Keratinocyte (primary cell): ENCODE data around the gene MED15. TPM values are rescaled to one million over a fixed set of nuclear protein-coding genes. Genes with fewer than 3 reads are reported as not detected.

Source experiments
- DNase-seq: peaks from one replicate; pipeline ENCODE4 v3.0.0-alpha.2; 2011; ENCODE audit warnings: low read depth, missing footprints, low spot score
- FAIRE-seq: peaks from 2 replicates; lab custom pipeline; 2011; peaks lifted over from hg19 to GRCh38; lab: Jason Lieb, UNC
- H2AFZ ChIP-seq: 2 replicates; pipeline ENCODE4 v1.6.0; 2012; ENCODE audit warnings: low read length, control low read depth, inconsistent platforms; ENCODE audit not compliant: control insufficient read depth
- H3K27ac ChIP-seq: 2 replicates; pipeline ENCODE4 v1.5.1; 2011; ENCODE audit warnings: low read length; ENCODE audit not compliant: control insufficient read depth, insufficient read depth
- H3K27me3 ChIP-seq: 3 replicates; pipeline ENCODE4 v1.6.0; 2011; ENCODE audit warnings: low read length; ENCODE audit not compliant: control insufficient read depth, insufficient read depth; ENCODE audit errors: extremely low read depth
- H3K36me3 ChIP-seq, 2 experiments: 2 replicates in 1 of 2; 3 replicates in 1 of 2; pipeline ENCODE4 v1.5.1; 2011; ENCODE audit warnings: low read length in 2 of 2, mild to moderate bottlenecking in 1 of 2; ENCODE audit not compliant: control insufficient read depth in 2 of 2, insufficient read depth in 2 of 2; ENCODE audit errors: extremely low read depth in 1 of 2
- H3K4me1 ChIP-seq: 3 replicates; pipeline ENCODE4 v1.5.1; 2011; ENCODE audit warnings: low read length; ENCODE audit not compliant: control insufficient read depth, insufficient read depth; ENCODE audit errors: extremely low read depth
- H3K4me2 ChIP-seq: 3 replicates; pipeline ENCODE4 v1.6.0; 2011; ENCODE audit warnings: low read depth, low read length; ENCODE audit not compliant: control insufficient read depth, insufficient read depth; ENCODE audit errors: extremely low read depth
- H3K4me3 ChIP-seq, 3 experiments: fragments of 200-600 bp in 1 of 3; sonication (generic) in 1 of 3; 2 replicates in 2 of 3; 3 replicates in 1 of 3; pipeline ENCODE4 v1.5.1; 2011 to 2016; ENCODE audit warnings: low read length in 3 of 3, mild to moderate bottlenecking in 3 of 3, control low read depth in 2 of 3, inconsistent platforms in 1 of 3, low read depth in 1 of 3, mixed read lengths in 1 of 3, mixed run types in 1 of 3, moderate library complexity in 1 of 3; ENCODE audit not compliant: control insufficient read depth in 2 of 3, insufficient read depth in 2 of 3; ENCODE audit errors: extremely low read depth in 1 of 3
- H3K79me2 ChIP-seq: 2 replicates; pipeline ENCODE4 v1.6.0; 2012; ENCODE audit warnings: low read length; ENCODE audit not compliant: control insufficient read depth, insufficient read depth
- H3K9ac ChIP-seq: 3 replicates; pipeline ENCODE4 v1.6.0; 2011; ENCODE audit warnings: low read length; ENCODE audit not compliant: control insufficient read depth, insufficient read depth; ENCODE audit errors: extremely low read depth
- H3K9me1 ChIP-seq: 3 replicates; pipeline ENCODE4 v1.6.0; 2011; ENCODE audit warnings: low read length; ENCODE audit not compliant: control insufficient read depth, insufficient read depth; ENCODE audit errors: extremely low read depth
- H3K9me3 ChIP-seq: 2 replicates; pipeline ENCODE4 v1.5.1; 2012; ENCODE audit warnings: low read depth, low read length; ENCODE audit not compliant: control insufficient read depth
- H4K20me1 ChIP-seq: 3 replicates; pipeline ENCODE4 v1.6.0; 2011; ENCODE audit warnings: low read length; ENCODE audit not compliant: control insufficient read depth, insufficient read depth; ENCODE audit errors: extremely low read depth
- CTCF ChIP-seq, 3 experiments: IDR thresholded peaks in 1 of 3; conservative IDR thresholded peaks in 1 of 3; optimal IDR thresholded peaks in 1 of 3; 2 replicates in 2 of 3; 3 replicates in 1 of 3; pipeline versions ENCODE3 to v1.5.1; 2011; ENCODE audit warnings: low read length in 3 of 3, mild to moderate bottlenecking in 3 of 3, moderate library complexity in 2 of 3, control low read depth in 1 of 3, inconsistent platforms in 1 of 3; ENCODE audit not compliant: insufficient read depth in 2 of 3; ENCODE audit errors: extremely low read depth in 1 of 3
- EZH2 ChIP-seq: IDR thresholded peaks from one replicate; pipeline ENCODE4 v1.6.1; 2012; ENCODE audit warnings: inconsistent platforms, mild to moderate bottlenecking, low read length, moderate library complexity
- dilution Hi-C: fragments of 300-500 bp; cut with MboI; formaldehyde crosslinking; loops from one replicate; pipeline ENCODE4 v1.7.0; 2020; ENCODE audit warnings: low sequenced_read_pairs; ENCODE audit not compliant: extremely low pct_ligation_motif_present
- polyA plus RNA-seq, 5 experiments: library from polyadenylated mRNA; depleted of rRNA in 3 of 5; stranded (reverse) in 3 of 5; stranded (forward) in 1 of 5; unstranded in 1 of 5; fragments of >200 nt; gene quantifications; 1 replicate in 1 of 5; 2 replicates in 3 of 5; 3 replicates in 1 of 5; pipeline versions ENCODE4 v1.2.1 to v1.2.3, GENCODE V29; 2011 to 2012; ENCODE audit warnings: missing spikeins in 2 of 5, low read depth in 1 of 5, low replicate concordance in 1 of 5

Gene MED15
- polyA plus RNA-seq, 1 donor (not counting 4 experiments of a cell fraction or from before 2014, with no cell fraction given): 24.9 TPM

GRCh38 chr22:20487715-20488114, 19.7 kb upstream of the MED15 start:
- TF ChIP-seq CTCF (optimal IDR thresholded peaks at IDR 0.05 in 1 of 3, IDR thresholded peaks at IDR 0.05 in 1 of 3, conservative IDR thresholded peaks at IDR 0.05 in 1 of 3; ENCODE audit: extremely low read depth in 1 of 3, insufficient read depth in 2 of 3, low read length in 3 of 3): no peak
- no peak for TF ChIP-seq EZH2
- Histone ChIP-seq H3K4me3 (no peak overlapping the region), H3K27ac (no peak overlapping the region), H3K79me2 (no peaks in the 10 kb centered on the region), H4K20me1 (no peaks in the 10 kb centered on the region), H3K4me2 (no peak overlapping the region), H2AFZ (no peak overlapping the region), H3K9me1 (no peaks in the 10 kb centered on the region), H3K9me3 (no peaks in the 10 kb centered on the region), H3K36me3 (peaks cover 6 to 12% of the 10 kb centered on the region in 2 experiments), H3K9ac (no peak overlapping the region), H3K27me3 (no peaks in the 10 kb centered on the region), H3K4me1 (no peaks in the 10 kb centered on the region)
- no peak for DNase-seq
- dilution Hi-C loops: no loop called here
- FAIRE-seq: no peak

- Histone ChIP-seq H3K9ac (no peak overlapping the region), H3K79me2 (peaks cover 2% of the 10 kb centered on the region), H3K4me1 (no peaks in the 10 kb centered on the region), H2AFZ (no peak overlapping the region), H3K9me1 (no peaks in the 10 kb centered on the region), H3K9me3 (no peaks in the 10 kb centered on the region), H3K27me3 (no peaks in the 10 kb centered on the region), H3K4me3 (no peak overlapping the region), H3K36me3 (peaks cover 1 to 12% of the 10 kb centered on the region in 2 experiments), H4K20me1 (no peaks in the 10 kb centered on the region), H3K4me2 (no peak overlapping the region), H3K27ac (no peak overlapping the region)
- dilution Hi-C loops: no loop called here
- no peak for FAIRE-seq
- DNase-seq: no peak
- TF ChIP-seq EZH2 (no peak), CTCF (optimal IDR thresholded peaks at IDR 0.05 in 1 of 3, IDR thresholded peaks at IDR 0.05 in 1 of 3, conservative IDR thresholded peaks at IDR 0.05 in 1 of 3; ENCODE audit: extremely low read depth in 1 of 3, insufficient read depth in 2 of 3, low read length in 3 of 3) (no peak)
Observed at GRCh38 chr22:20488946-20489345, 18.5 kb upstream of the MED15 start.
